Fibroblast of lung (primary cell): Measurements from ENCODE around the gene PCSK6.

Source experiments
- EZH2 ChIP-seq: IDR thresholded peaks from 2 replicates; pipeline ENCODE4 v1.5.1; 2012; ENCODE audit warnings: low read length, control low read depth, mild to moderate bottlenecking; ENCODE audit errors: missing control alignments
- TF ChIP-seq, protein P1 (sequence below), 2 donors: IDR thresholded peaks in 1 of 2; conservative IDR thresholded peaks in 1 of 2; 1 replicate in 1 of 2; 2 replicates in 1 of 2; pipeline ENCODE4 v1.5.1; 2011 to 2012; ENCODE audit warnings: low read length in 2 of 2, control low read depth in 1 of 2, inconsistent platforms in 1 of 2, low read depth in 1 of 2, mild to moderate bottlenecking in 1 of 2

DNA sequence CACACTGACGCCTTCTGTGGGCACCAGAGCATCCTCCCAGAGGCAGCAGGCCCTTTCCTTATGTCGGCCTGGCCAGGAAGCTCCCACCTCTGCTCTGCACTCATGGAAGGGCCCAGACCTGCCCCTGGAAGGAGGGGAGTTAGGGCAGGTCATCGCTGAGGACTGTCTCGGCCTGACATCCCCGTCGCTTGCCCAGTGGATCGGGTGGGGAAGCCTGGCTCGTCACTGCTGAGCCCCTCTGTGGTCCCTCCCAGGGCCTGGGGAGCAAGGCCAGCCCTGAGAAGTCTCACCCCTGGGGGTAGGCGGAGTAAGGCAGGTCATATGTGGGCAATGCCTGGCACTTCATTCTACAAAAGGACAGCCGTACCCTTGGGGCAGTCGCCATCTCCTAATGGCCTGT lies 131.6 kb downstream of the PCSK6 start:
- TF ChIP-seq, protein P1, sequence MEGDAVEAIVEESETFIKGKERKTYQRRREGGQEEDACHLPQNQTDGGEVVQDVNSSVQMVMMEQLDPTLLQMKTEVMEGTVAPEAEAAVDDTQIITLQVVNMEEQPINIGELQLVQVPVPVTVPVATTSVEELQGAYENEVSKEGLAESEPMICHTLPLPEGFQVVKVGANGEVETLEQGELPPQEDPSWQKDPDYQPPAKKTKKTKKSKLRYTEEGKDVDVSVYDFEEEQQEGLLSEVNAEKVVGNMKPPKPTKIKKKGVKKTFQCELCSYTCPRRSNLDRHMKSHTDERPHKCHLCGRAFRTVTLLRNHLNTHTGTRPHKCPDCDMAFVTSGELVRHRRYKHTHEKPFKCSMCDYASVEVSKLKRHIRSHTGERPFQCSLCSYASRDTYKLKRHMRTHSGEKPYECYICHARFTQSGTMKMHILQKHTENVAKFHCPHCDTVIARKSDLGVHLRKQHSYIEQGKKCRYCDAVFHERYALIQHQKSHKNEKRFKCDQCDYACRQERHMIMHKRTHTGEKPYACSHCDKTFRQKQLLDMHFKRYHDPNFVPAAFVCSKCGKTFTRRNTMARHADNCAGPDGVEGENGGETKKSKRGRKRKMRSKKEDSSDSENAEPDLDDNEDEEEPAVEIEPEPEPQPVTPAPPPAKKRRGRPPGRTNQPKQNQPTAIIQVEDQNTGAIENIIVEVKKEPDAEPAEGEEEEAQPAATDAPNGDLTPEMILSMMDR (conservative IDR thresholded peaks at IDR 0.05 in 1 of 2, IDR thresholded peaks at IDR 0.05 in 1 of 2; ENCODE audit: low read depth in 1 of 2, low read length in 2 of 2): no peak
- TF ChIP-seq EZH2: no peak
